Osteocyte (in vitro differentiated cells): ENCODE results near the gene ERGIC3. TPM values are rescaled to one million over a fixed set of nuclear protein-coding genes. Genes with fewer than 3 reads are reported as not detected.

ENCODE experiments used
- DNase-seq: peaks from one replicate; pipeline ENCODE4 v3.0.0; 2021; ENCODE audit warnings: mixed read lengths; ENCODE audit not compliant: unreplicated experiment; ENCODE audit errors: extremely low spot score
- H3K27ac Mint-ChIP-seq: one replicate; pipeline ENCODE4 v1.8.0; 2021; ENCODE audit warnings: mild to moderate bottlenecking, mixed read lengths; ENCODE audit not compliant: unreplicated experiment
- H3K27me3 Mint-ChIP-seq: one replicate; pipeline ENCODE4 v1.8.0; 2021; ENCODE audit warnings: mixed read lengths; ENCODE audit not compliant: unreplicated experiment
- H3K36me3 Mint-ChIP-seq: one replicate; pipeline ENCODE4 v1.8.0; 2021; ENCODE audit warnings: mixed read lengths; ENCODE audit not compliant: unreplicated experiment
- H3K4me1 Mint-ChIP-seq: one replicate; pipeline ENCODE4 v1.8.0; 2021; ENCODE audit warnings: mixed read lengths; ENCODE audit not compliant: unreplicated experiment
- H3K4me3 Mint-ChIP-seq: one replicate; pipeline ENCODE4 v1.8.0; 2021; ENCODE audit warnings: mild to moderate bottlenecking, moderate library complexity, mixed read lengths; ENCODE audit not compliant: unreplicated experiment
- H3K9me3 Mint-ChIP-seq: one replicate; pipeline ENCODE4 v1.8.0; 2021; ENCODE audit warnings: mixed read lengths; ENCODE audit not compliant: unreplicated experiment
- CTCF ChIP-seq: fragments of 200-600 bp; sonication (generic); IDR thresholded peaks from 2 replicates; pipeline ENCODE4 v1.5.0; 2021; ENCODE audit warnings: antibody characterized with exemption, mild to moderate bottlenecking, moderate library complexity
- total RNA-seq: library from RNA; stranded (reverse); gene quantifications from 2 replicates; pipeline ENCODE4 v1.2.1, GENCODE V29; 2021

ERGIC3 gene
- total RNA-seq, 1 donor from 2014 or later, result 313 TPM

DNA sequence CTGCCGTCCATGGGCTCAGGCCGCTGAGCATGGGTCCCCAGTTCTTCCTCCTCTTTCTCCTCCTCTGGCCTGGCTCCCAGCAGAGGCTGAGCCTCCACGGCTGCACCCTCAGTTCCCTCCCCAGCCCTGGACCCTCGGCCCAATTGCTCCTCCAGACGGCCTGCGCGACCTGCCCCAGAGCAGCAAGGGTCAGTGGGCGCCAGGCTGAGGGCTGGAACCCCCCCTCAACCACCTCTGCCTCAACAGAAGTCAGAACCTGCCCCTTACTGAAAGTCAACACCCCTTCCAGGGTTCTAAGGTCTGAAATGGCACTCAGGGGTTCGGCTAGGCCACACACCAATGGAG, 57.9 kb downstream of the ERGIC3 start:
- Mint-ChIP-seq H3K36me3 (no peaks in the 10 kb centered on the region), H3K4me3 (no peak overlapping the region), H3K4me1 (peaks cover 10% of the 10 kb centered on the region), H3K9me3 (no peaks in the 10 kb centered on the region), H3K27me3 (peaks cover 22% of the 10 kb centered on the region), H3K27ac (no peak overlapping the region)
- no peak for DNase-seq
- no peak for TF ChIP-seq CTCF

DNA sequence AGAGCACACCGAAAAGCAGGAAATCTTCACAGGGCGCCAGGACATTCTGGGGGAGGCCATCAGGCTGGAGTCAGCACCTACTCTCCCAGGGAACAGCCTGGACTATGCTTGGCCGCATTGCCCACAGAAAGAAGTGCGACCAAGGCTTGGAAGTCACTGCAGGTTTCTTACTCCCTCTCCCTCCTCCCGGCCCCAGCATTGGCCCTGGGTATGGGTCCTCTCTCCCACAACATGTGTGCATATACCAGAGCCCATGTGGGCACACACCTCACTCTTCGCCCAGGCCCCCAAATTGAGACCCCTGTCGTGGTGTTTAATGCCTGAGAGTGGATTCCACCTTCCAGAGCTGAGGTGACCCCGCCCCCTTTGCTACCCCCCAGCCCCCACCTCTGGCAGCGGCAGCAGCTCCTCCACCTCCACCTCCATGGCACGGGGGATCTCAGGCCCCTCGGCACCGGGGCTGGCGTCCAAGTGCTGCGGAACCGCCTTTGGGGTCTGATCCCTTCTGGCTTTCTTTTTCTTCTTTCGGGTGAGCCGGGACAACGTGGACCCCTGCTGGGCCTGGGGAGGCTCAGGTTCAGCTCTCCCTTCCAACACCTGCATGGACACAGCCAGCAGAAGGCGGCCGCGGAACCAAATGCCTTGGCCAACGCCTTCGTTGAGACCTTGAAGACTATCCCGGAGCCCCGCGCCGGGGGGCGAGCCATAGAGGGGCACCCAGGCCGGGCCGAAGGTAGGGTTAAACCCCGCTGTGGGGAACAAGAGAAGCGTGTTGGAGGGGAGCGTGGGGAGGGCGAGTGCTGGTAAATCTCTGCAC, 58.5 kb downstream of the ERGIC3 start:
- H3K36me3 Mint-ChIP-seq, result no peaks in the 10 kb centered on the region
- H3K9me3 Mint-ChIP-seq, result no peaks in the 10 kb centered on the region
- peaks cover 10% of the 10 kb centered on the region for H3K4me1 Mint-ChIP-seq
- no peak for DNase-seq
- no peak for TF ChIP-seq CTCF
- no peak overlapping the region for H3K27ac Mint-ChIP-seq
- H3K27me3 Mint-ChIP-seq, result peaks cover 22% of the 10 kb centered on the region
- H3K4me3 Mint-ChIP-seq, result peak overlapping the region; percentile 72

DNA sequence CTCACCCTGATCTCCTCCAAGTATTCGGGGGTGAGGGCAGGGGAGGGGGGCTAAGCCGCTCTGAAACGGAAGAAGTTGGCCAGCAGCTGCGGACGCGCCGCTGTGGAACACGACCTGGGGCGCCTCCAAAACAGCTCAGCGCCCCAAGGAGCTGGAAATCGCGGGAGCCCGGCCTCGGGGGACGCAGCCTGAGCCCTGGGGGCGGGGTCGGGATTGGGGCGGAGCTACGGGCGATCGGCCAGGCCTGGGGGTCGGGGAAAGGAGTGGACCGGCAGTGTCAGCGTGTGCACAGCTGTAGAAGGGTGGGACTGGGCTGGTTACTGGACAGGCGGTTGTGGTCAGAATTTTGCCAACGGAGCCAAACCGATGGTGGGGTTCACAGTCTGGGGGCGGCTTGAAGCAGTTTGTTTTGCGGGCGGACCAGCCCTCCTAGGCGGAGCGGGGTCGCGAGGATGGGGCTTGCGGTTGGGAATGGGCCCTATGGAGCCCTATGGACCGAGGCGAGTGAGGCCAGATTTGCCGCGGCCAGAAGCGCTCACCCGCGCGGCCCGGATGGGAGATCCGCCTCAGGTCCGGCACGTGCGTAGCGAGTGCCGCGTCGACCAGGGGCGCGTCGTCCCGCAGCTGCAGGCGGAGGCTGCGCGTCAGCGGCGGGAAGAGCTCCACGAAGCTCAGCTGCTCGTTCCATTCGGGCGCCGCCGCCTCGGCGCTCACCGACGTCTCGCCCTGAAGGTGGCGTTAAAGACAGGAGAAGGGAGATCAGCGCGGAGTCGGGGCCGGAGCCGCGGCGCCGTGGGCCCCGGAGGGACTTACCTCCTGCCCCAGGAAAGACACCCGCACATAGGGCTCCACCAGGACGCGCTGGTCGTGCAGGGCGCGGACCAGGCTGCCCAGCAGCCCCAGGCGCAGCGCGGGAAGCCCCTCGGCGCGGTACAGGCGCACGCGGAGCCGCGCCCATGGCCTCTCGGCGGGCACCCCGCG, 59.4 kb downstream of the ERGIC3 start:
- Mint-ChIP-seq H3K27ac (no peak overlapping the region), H3K36me3 (no peaks in the 10 kb centered on the region), H3K9me3 (no peaks in the 10 kb centered on the region), H3K27me3 (peaks cover 22% of the 10 kb centered on the region), H3K4me1 (peaks cover 10% of the 10 kb centered on the region), H3K4me3 (peak overlapping the region; percentile 72)
- TF ChIP-seq CTCF, result peak; percentile 57
- no peak for DNase-seq

GRCh38 chr20:35601990-35602389, 60.1 kb downstream of the ERGIC3 start:
- Mint-ChIP-seq H3K4me1 (peaks cover 10% of the 10 kb centered on the region), H3K36me3 (no peaks in the 10 kb centered on the region), H3K4me3 (no peak overlapping the region), H3K9me3 (no peaks in the 10 kb centered on the region), H3K27me3 (peaks cover 15% of the 10 kb centered on the region), H3K27ac (no peak overlapping the region)
- no peak for DNase-seq
- TF ChIP-seq CTCF, result no peak
